ENCODE measurements around the gene NXPH2.

Gene NXPH2

DNA sequence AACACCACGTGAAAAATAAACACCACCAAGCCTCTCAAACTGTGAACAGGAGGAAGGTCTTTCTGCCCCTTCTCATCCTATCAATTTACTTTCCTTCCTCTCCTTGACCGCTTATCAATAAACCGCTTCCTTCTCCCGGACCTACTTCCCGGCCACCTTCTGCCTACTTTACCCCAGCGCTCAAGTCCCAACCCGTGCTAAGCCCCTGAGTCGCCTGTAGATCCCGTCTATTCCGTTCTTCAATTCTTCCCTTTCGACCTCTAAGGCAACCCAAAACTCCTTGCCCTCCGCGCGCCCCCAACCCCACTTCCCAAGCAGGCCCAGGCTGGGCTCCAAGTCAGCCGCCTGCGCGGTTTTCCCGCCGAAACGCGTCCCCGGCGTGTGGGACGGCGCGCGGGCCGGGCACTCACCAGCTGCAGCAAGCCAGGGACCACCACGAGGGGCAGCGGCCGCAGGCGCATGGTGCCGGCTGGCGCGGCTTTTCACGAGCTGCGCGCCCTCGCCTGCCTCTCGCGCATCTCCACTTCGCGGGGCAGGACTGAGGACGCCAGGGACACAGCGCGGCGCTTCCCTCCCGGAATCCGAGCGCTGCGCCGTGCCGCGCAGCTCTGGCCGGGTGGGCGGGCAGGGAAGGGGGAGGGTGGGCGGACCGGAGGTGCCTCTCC is at the start of gene NXPH2:
NXPH2 (minus strand) TSS at position 610 of the 665 bp plus-strand sequence; CDS start at position 461, 149 bp downstream.
- DNase-seq: no peak

GRCh38 chr2:138829326-138829919 is 49.2 kb upstream of the NXPH2 start:
- DNase-seq: no peak

DNA sequence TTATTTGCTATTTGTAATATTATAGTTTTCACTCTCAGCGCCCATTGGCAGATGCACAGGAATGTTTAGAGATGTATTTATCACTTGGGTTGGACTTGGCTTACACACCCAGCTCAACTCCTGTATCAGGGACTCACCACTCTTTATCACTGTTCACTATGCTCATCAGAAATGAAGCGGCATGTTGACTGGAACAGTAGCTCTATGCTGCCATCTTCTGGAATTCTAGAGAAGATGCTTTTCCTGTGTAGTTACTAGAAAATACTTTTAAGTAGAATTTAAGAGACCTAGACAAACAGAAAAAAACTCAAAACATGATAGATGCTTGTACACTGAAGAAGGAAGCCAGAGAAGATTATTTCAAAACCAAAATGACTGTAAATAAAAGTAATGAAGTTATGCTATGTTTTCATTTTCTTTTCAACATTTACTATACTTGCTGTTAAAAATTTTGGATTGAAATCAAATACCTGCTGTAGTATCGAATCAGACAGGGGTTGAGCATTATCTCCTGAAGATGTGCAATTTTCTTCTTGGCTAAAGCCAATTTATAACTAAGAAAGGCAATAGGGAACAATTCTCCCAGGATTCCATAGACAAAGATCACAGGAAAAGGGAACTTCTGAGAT is 47.4 kb upstream of the NXPH2 start:
- DNase-seq: peak; percentile 26

DNA sequence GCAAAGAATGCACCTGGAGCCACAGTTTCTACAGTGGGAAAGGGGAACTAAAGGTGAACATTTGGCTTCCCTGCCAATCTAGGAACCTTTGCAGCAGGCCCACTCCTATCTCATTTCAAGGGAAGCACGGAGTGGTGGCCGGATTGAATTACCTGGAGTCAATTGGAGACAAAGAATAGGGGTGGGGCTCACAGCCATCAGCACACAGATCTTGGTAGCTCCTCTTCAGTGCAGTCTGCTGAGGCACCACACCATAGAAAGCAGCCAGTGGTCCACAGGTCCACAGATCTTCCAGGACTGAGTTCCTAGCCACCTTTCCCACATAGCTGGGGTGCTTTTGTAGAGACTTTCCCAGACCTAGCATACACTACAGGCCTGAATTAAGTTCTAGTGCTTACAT is 43.5 kb upstream of the NXPH2 start:
- DNase-seq: no peak

- DNase-seq: no peak
These were observed 39.8 kb upstream of the NXPH2 start for GRCh38 chr2:138819964-138820363.

- DNase-seq: no peak
These were observed 38.4 kb upstream of the NXPH2 start for GRCh38 chr2:138818556-138818955.

GRCh38 chr2:138814123-138814898 is 34.1 kb upstream of the NXPH2 start:
- DNase-seq: no peak

DNA sequence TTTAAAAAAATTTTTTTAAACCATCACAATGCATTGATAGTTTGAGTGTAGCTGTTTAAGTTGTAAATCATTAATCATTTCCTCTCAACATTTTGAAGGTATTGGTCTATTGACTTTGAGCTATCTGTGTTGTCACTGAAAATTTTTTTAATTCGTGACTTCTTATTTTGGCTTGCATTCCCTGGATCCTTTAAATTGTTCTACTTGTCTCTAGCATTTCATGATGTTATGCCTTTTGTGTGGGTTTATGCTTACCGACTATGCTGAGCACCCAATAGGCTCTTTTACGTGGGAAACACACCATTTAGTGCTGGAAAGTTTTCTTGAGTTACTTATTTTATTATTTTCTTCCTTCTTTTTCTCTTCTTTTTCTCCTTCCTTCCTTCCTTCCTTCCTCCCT is 31.2 kb upstream of the NXPH2 start:
- no peak for DNase-seq

DNA sequence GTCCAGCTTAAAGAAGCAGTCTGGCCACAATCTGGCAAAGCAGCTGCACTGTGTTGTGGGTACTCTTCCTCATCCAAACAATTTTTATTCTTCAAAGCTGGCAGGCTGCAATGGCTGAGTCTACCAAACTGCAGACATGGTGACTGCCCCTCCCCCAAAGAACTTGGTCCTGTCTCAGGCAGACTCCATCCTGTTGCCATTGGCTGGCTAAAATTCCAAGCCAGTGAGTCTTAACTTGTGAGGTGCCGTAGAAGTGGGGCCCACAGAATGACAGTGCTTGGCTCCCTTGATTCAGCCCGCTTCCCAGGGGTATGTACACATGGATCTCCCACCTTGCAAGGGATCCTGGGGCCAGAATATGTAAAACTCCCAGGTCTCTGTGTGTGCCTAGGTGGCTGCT is 14.5 kb upstream of the NXPH2 start:
- DNase-seq: no peak

DNA sequence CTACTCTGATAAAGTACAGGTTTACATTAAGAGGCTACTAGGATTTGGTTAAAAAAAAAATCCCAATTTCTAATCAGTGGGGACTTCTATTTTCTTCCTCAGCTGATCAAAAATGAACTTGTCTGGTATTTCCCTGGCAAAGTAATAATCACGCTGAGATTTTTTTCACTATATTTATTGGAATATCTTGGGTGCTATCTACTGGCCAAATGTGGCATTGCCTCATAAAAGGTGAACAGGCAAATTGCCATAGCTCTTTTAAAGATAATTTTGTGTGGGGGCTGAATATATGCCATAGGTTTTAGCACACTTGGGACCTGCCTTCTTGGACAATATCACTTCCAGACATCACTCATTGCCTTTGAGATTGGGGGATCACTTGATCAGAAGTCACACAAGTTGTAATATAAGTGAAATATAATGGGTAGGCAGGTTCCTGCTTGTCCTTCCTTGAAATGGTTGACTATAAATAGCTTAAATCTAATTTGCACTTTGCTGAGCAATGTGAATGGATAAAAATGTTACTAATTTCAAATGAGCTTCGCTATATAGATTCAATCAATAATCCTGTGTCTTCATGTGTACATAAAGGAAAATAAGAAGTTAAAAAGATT is 7.0 kb upstream of the NXPH2 start:
- no peak for DNase-seq

DNA sequence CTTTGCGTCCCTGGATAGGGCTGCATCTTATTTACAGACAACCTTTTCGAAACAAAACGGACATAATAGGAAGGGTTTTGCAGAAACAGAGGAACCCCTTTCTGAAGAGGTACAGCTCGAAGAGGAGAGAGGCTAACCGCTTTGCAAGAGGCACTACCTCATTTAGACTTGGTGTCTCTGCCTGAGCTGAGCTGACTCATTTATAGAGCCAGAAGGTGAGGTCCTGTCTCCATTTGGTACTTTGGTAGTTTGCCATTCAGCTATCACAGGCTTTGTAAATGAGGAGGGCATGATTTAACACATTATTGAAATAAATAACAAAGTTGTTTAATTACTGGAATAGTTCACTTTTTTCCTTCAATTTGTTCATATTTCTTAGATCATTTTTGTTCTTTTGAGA is 2.2 kb upstream of the NXPH2 start:
- DNase-seq: no peak

- DNase-seq: no peak
These were observed 718 bp upstream of the NXPH2 start for GRCh38 chr2:138780908-138781307.

GRCh38 chr2:138780446-138780880 is 273 bp upstream of the NXPH2 start:
- no peak for DNase-seq

DNA sequence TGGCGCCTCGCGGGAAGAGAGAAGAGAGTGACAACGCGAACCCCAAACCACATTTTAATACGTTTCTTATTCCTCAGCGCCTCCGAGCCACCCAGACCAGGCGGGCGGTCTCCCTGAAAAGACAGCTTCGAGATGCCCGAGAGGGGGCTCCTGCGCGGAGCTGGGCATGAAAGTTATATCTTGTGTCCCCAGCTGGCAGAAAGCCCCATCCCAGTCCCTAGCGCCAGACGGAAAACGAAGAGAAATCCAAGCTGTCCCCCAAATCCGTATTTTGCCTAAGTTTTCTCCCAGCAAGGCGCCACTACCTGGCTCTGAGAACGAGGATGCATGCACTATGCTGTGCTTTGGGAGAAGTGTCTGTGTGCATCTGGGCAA is 797 bp downstream of the NXPH2 start:
- no peak for DNase-seq

GRCh38 chr2:138777996-138778395 is 2.2 kb downstream of the NXPH2 start:
- DNase-seq: no peak

DNA sequence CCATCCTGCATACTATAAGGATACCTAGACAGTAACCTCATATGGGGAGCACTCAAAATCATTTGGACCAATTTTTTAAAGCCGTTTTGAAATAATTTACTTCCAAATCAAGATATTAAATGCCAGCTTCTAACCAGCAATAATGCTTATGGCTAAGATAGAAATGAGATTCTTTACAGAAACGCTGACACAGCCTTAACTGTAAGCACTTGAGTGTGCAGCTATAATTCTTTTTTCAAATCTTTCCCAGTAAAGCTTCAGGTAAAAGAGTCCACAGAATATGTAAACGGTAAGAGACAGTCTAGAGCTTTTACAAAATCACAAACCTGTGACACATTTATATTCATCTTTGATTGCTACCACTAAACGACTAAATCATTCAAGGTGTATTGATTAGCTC is 4.5 kb downstream of the NXPH2 start:
- no peak for DNase-seq

DNA sequence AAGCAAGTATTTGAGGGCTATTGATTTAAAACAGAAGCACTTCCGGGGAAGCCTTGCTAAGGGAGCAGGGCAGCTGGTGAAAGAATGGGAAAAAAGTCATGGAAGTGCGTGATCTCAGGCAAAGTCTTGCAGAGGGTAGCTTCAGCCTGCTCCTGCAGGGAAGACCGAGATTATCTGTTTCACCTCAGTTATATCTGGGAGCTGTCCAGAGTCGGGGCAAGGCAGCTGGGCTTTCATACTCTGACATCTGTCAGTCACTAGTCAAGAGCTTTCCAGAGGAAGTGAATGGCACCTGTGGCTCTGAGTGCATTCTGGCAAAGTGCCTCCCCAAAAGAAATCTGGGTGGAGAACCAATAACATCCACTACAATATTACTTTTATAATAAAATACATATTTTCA is 8.7 kb downstream of the NXPH2 start:
- no peak for DNase-seq

GRCh38 chr2:138767101-138767500 is 13.1 kb downstream of the NXPH2 start:
- no peak for DNase-seq

- DNase-seq: no peak
These were observed 13.7 kb downstream of the NXPH2 start for GRCh38 chr2:138766464-138766863.

GRCh38 chr2:138763971-138764370 is 16.2 kb downstream of the NXPH2 start:
- DNase-seq: no peak

GRCh38 chr2:138762533-138762932 is 17.7 kb downstream of the NXPH2 start:
- no peak for DNase-seq

DNA sequence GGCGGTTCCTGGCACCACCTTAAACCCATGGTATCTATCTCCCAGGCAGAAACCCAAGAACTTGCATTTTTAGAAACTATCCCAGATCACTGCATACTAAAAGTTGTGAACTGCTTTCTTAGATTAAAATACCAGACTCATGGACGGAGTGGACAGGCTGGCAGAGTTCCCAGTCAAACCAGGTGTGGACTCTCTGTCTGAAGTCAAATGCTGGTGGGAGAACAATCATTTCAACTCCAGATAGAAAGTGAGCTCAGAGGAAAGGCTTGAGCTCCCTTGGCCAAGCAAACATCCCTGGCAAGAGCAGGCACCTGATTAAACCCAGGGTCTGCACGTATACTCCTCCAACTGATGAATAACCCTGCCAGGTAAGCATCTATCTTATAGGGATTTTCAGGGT is 19.5 kb downstream of the NXPH2 start:
- DNase-seq: no peak

GRCh38 chr2:138757384-138757783 is 22.8 kb downstream of the NXPH2 start:
- no peak for DNase-seq

All from GDM1 (cell line).